ENCODE measurements around the gene LRRC71. TPM values are rescaled to one million over a fixed set of nuclear protein-coding genes. Genes with fewer than 3 reads are reported as not detected.
A peak's percentile ranks its signal among the peaks of the same experiment; 100 is the strongest.

The LRRC71 gene
- total RNA-seq, 2 donors from 2014 or later, result not detected

- H3K4me1 ChIP-seq, result peaks cover 12% of the 10 kb centered on the region
- DNase-seq (no peak), ATAC-seq (no peak)
- H3K36me3 ChIP-seq (replicated peaks in 1 of 2; ENCODE audit: insufficient read depth in 1 of 2, low read depth in 2 of 2), result no peaks in the 10 kb centered on the region
- no peak overlapping the region for H3K4me3 ChIP-seq
- no peaks in the 10 kb centered on the region for H3K9me3 ChIP-seq
- peaks cover 0 to 13% of the 10 kb centered on the region in 2 donors for H3K27me3 ChIP-seq
- TF ChIP-seq POLR2A (IDR thresholded peaks at IDR 0.05) (no peak), CTCF (IDR thresholded peaks at IDR 0.05) (no peak)
- intact Hi-C loops (cut with DNase I), result no loop called here
- peak overlapping the region in 3 of 4 donors; percentile 37 to 58 (median 38) for H3K27ac ChIP-seq
- 28 to 30% methylated on average over 5 of the region's 5 CpGs for WGBS, 2 donors
These were observed 26.4 kb upstream of the LRRC71 start for GRCh38 chr1:156894001-156894400.

GRCh38 chr1:156894711-156895454 lies 25.5 kb upstream of the LRRC71 start:
- 70 to 74% methylated on average over 9 to 12 of the region's 12 CpGs for WGBS, 2 donors
- peaks cover 0 to 13% of the 10 kb centered on the region in 2 donors for H3K27me3 ChIP-seq
- no peaks in the 10 kb centered on the region for H3K9me3 ChIP-seq
- peak overlapping the region in 3 of 4 donors; percentile 16 to 58 (median 37) for H3K27ac ChIP-seq
- TF ChIP-seq POLR2A (IDR thresholded peaks at IDR 0.05) (no peak), CTCF (IDR thresholded peaks at IDR 0.05) (no peak)
- H3K4me1 ChIP-seq, result peaks cover 12% of the 10 kb centered on the region
- H3K36me3 ChIP-seq (replicated peaks in 1 of 2; ENCODE audit: insufficient read depth in 1 of 2, low read depth in 2 of 2), result no peaks in the 10 kb centered on the region
- intact Hi-C loops (cut with DNase I), result no loop called here
- DNase-seq, result no peak
- no peak for ATAC-seq
- no peak overlapping the region for H3K4me3 ChIP-seq

GRCh38 chr1:156895455-156895812 lies 25.0 kb upstream of the LRRC71 start:
- H3K4me1 ChIP-seq, result peaks cover 12% of the 10 kb centered on the region
- intact Hi-C loops (cut with DNase I), result no loop called here

GRCh38 chr1:156895927-156896326 lies 24.5 kb upstream of the LRRC71 start:
- Histone ChIP-seq H3K27ac (peak overlapping the region in 2 of 4 donors; percentile 37 to 58), H3K9me3 (no peaks in the 10 kb centered on the region), H3K4me3 (no peak overlapping the region), H3K4me1 (peaks cover 12% of the 10 kb centered on the region), H3K36me3 (replicated peaks in 1 of 2; ENCODE audit: insufficient read depth in 1 of 2, low read depth in 2 of 2) (no peaks in the 10 kb centered on the region), H3K27me3 (peaks cover 0 to 13% of the 10 kb centered on the region in 2 donors)
- DNase-seq (no peak), ATAC-seq (no peak)
- no peak for TF ChIP-seq POLR2A (IDR thresholded peaks at IDR 0.05)
- TF ChIP-seq CTCF (IDR thresholded peaks at IDR 0.05), result no peak
- WGBS, 2 donors, result 88 to 90% methylated on average over 6 of the region's 6 CpGs
- intact Hi-C loops (cut with DNase I), result no loop called here

More at GRCh38 chr1:156895455-156895812, 25.0 kb upstream of the LRRC71 start:
- ATAC-seq, result no peak
- H3K27ac ChIP-seq, result peak overlapping the region in 3 of 4 donors; percentile 16 to 58 (median 37)
- WGBS, 2 donors, result 66 to 73% methylated on average over 4 of the region's 4 CpGs
- DNase-seq, result no peak
- H3K4me3 ChIP-seq, result no peak overlapping the region
- H3K9me3 ChIP-seq, result no peaks in the 10 kb centered on the region
- H3K36me3 ChIP-seq (replicated peaks in 1 of 2; ENCODE audit: insufficient read depth in 1 of 2, low read depth in 2 of 2), result no peaks in the 10 kb centered on the region
- H3K27me3 ChIP-seq, result peaks cover 0 to 13% of the 10 kb centered on the region in 2 donors
- no peak for TF ChIP-seq POLR2A (IDR thresholded peaks at IDR 0.05)

GRCh38 chr1:156896490-156897033 lies 23.9 kb upstream of the LRRC71 start:
- intact Hi-C loops (cut with DNase I), result no loop called here
- Histone ChIP-seq H3K4me1 (peaks cover 12% of the 10 kb centered on the region), H3K36me3 (replicated peaks in 1 of 2; ENCODE audit: insufficient read depth in 1 of 2, low read depth in 2 of 2) (no peaks in the 10 kb centered on the region), H3K27me3 (peaks cover 0 to 13% of the 10 kb centered on the region in 2 donors), H3K4me3 (no peak overlapping the region), H3K27ac (peak overlapping the region in 1 of 4 donors; percentile 36), H3K9me3 (no peaks in the 10 kb centered on the region)
- DNase-seq (peak in 1 of 4 donors; percentile 34), ATAC-seq (no peak)
- TF ChIP-seq POLR2A (IDR thresholded peaks at IDR 0.05) (no peak), CTCF (IDR thresholded peaks at IDR 0.05) (no peak)
- 74 to 79% methylated on average over 10 to 16 of the region's 16 CpGs for WGBS, 2 donors

Data from body of pancreas (tissue), 4 donors.